Esophagus muscularis mucosa (tissue), 4 donors: ENCODE results near the gene KHK.

Source experiments
- CTCF ChIP-seq, 3 experiments: fragments of 200-600 bp in 2 of 3; fragments of 450-650 bp in 1 of 3; sonication (generic) in 2 of 3; IDR thresholded peaks; one replicate each; pipeline ENCODE4 v1.5.1; 2017 to 2019; ENCODE audit warnings: antibody characterized with exemption in 3 of 3, mild to moderate bottlenecking in 2 of 3, moderate library complexity in 1 of 3
- EP300 ChIP-seq: sonication (generic); formaldehyde crosslinking; IDR thresholded peaks from one replicate; pipeline ENCODE4 v1.6.1; 2017; ENCODE audit warnings: antibody characterized with exemption
- POLR2A ChIP-seq: fragments of 450-650 bp; IDR thresholded peaks from one replicate; pipeline ENCODE4 v1.6.1; 2017; ENCODE audit warnings: antibody characterized with exemption, moderate library complexity, mild to moderate bottlenecking, low read depth
- POLR2AphosphoS5 ChIP-seq, 2 donors: sonication (generic); formaldehyde crosslinking; IDR thresholded peaks; one replicate each; pipeline ENCODE4 v1.6.1; 2017; ENCODE audit warnings: antibody characterized with exemption in 2 of 2

- TF ChIP-seq EP300: no peak
- TF ChIP-seq CTCF (IDR thresholded peaks at IDR 0.05): no peak
- no peak for TF ChIP-seq POLR2A
- no peak for TF ChIP-seq POLR2AphosphoS5 (IDR thresholded peaks at IDR 0.05)
These were observed 15.8 kb downstream of the KHK start for GRCh38 chr2:27102329-27102728.
